ENCODE data around the gene USP7. TPM values are rescaled to one million over a fixed set of nuclear protein-coding genes. Genes with fewer than 3 reads are reported as not detected.

USP7 gene
- total and polyA plus RNA-seq, 8 donors: 70.4 to 159 (median 119) TPM

DNA sequence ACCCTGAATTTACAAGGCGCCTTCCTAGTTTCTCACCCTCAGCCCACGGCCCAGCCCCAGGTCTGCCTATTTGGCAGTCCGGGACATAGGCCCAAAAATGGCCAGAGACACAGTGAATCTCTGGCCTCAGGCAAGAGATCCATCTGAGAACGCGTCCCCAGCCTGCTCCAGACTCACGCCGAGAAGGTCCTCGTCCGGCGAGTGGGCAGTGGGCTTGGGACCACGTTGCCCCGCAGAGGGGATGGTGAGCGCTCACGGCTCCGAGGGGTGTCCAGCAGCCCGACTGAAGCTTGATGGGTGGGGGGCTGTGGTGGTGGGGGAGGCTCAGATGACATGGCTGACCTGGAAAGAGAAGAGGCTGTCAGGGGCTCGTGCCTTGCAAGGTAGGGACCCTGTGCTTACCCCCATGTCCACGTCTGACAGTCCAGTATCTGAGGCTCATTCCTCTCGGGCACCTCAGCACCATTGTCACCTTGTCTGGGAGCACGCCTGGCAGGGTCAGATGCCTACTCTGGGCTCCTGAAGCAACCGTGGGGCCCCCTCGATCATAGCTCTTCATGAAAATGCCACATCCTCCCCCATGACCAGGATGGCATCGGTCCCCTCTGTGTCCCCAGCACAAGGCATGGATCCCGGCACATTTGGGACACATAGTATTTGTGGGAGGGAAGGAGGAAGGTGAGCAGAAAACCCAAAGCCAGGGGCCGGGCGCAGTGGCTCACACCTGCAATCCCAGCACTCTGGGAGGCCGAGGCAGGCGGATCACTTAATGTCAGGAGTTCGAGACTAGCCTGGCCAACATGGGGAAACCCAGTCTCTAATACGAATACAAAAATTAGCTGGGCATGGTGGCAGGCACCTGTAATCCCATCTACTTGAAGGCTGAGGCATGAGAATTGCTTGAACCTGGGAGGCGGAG, 104.5 kb downstream of the USP7 start:
- Histone ChIP-seq H3K36me3 (peaks cover 0 to 45% of the 10 kb centered on the region in 2 donors), H3K27ac (peak overlapping the region in 1 of 2 donors; percentile 65), H3K4me3 (no peak overlapping the region), H3K4me1 (peaks cover 14 to 59% of the 10 kb centered on the region in 2 donors), H3K27me3 (no peaks in the 10 kb centered on the region), H3K9me3 (no peaks in the 10 kb centered on the region)
- TF ChIP-seq, protein P1, sequence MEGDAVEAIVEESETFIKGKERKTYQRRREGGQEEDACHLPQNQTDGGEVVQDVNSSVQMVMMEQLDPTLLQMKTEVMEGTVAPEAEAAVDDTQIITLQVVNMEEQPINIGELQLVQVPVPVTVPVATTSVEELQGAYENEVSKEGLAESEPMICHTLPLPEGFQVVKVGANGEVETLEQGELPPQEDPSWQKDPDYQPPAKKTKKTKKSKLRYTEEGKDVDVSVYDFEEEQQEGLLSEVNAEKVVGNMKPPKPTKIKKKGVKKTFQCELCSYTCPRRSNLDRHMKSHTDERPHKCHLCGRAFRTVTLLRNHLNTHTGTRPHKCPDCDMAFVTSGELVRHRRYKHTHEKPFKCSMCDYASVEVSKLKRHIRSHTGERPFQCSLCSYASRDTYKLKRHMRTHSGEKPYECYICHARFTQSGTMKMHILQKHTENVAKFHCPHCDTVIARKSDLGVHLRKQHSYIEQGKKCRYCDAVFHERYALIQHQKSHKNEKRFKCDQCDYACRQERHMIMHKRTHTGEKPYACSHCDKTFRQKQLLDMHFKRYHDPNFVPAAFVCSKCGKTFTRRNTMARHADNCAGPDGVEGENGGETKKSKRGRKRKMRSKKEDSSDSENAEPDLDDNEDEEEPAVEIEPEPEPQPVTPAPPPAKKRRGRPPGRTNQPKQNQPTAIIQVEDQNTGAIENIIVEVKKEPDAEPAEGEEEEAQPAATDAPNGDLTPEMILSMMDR (IDR thresholded peaks at IDR 0.05): no peak
- ATAC-seq: no peak
- intact Hi-C loops (cut with DNase I): no loop called here
- peak in 2 of 4 donors; percentile 27 to 51 for DNase-seq

DNA sequence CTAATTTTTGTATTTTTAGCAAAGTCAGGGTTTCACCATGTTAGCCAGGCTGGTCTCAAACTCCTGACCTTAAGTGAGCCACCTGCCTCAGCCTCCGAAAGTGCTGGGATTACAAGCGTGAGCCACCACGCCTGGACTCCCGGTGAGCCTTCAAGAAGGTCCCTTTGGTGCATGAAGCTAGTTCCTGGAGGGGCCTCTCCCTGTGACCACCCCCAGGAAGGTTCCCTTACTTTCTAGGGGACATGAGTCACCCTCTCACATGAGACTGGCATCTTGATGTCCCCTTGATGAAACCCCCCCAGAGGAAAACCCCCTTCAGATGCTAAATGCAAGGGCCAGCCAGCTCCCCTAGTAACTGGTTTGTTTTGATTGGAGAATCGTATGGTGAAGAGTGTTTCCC, 107.7 kb downstream of the USP7 start:
- TF ChIP-seq, protein P1 (IDR thresholded peaks at IDR 0.05): no peak
- Histone ChIP-seq H3K27ac (peak overlapping the region in 1 of 2 donors; percentile 58), H3K27me3 (no peaks in the 10 kb centered on the region), H3K4me1 (peaks cover 4 to 40% of the 10 kb centered on the region in 2 donors), H3K4me3 (no peak overlapping the region), H3K36me3 (peaks cover 0 to 77% of the 10 kb centered on the region in 2 donors), H3K9me3 (no peaks in the 10 kb centered on the region)
- ATAC-seq (no peak), DNase-seq (peak in 1 of 4 donors; percentile 8)
- intact Hi-C loops (cut with DNase I): no loop called here

DNA sequence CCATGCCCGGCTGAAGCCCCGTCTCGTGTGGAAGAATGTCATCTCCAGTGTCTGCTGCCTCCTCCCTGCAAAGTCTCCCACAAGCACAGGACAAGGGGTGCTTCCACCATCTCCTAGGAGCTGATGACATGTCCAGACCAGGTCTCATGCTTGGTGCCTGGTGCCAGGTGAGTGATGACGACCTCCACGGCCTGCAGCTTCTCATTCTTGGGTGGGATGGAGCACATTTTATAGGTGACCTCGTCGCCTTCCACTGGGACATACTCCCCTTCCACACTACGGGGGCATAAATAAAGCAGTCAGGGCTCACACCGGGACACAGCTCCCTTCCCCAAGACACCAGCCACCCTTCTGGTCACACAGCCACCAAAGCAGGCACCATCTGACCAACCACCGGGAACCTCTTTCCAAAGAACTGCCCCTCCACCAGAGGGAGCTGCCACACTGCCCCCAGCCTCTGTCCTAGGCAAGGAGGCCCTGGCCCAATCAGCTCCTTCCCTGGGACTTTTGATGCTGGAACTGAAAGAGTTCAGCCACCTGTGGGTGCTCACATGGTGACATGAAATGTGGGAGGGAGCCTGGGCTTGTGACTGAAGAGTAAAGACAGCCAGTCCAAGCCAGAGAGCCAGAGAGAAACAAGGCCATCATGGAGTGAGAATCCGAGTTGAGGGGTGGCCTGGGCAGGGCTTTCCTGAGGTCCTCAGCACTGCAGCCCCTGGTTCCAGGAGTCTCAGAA, 108.5 kb downstream of the USP7 start:
- no peaks in the 10 kb centered on the region for H3K9me3 ChIP-seq
- ATAC-seq: no peak
- H3K4me1 ChIP-seq: peaks cover 0 to 40% of the 10 kb centered on the region in 2 donors
- no peak overlapping the region for H3K4me3 ChIP-seq
- peaks cover 0 to 85% of the 10 kb centered on the region in 2 donors for H3K36me3 ChIP-seq
- peak in 2 of 4 donors; percentile 21 to 43 for DNase-seq
- TF ChIP-seq, protein P1 (IDR thresholded peaks at IDR 0.05): no peak
- intact Hi-C loops (cut with DNase I): no loop called here
- no peaks in the 10 kb centered on the region for H3K27me3 ChIP-seq
- peak overlapping the region; percentile 24 to 58 for H3K27ac ChIP-seq

DNA sequence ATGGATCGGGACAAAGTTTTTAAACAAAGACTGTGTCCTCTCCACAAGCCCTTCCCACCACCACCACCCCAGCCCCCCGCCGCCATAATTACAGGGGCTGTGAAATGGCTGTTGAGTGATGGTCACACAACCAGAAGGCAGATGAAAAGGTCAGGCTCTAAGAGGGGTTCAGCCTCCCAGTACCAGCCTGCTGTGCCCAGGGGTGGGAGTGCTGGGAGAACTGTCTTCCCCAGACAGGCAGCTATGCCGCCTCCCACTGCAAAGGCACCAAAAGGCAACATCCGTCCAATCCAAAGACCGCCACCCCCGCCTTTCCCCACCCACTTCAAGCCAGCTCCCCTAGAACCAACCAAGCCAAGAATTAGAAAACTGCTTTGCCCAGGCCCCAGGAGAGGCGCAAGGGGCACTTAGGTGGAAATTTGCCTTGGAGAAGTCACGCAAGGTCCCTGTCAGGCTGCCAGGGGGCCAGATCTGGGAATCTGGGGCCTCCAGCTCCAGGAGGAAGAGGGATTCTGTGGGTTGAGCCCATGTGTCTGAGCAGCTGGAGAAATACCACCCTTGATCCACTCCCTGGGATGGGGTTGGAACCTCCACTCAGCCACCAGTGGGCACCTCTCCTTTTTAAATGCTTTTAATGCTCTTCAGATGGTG, 109.3 kb downstream of the USP7 start:
- TF ChIP-seq, protein P1 (IDR thresholded peaks at IDR 0.05): no peak
- Histone ChIP-seq H3K36me3 (peaks cover 0 to 92% of the 10 kb centered on the region in 2 donors), H3K9me3 (no peaks in the 10 kb centered on the region), H3K27ac (peak overlapping the region in 1 of 2 donors; percentile 58), H3K27me3 (no peaks in the 10 kb centered on the region), H3K4me1 (peaks cover 0 to 40% of the 10 kb centered on the region in 2 donors), H3K4me3 (no peak overlapping the region)
- ATAC-seq (no peak), DNase-seq (peak in 2 of 4 donors; percentile 25 to 44)
- intact Hi-C loops (cut with DNase I): no loop called here
